HepG2 (cell line): ENCODE measurements around the gene RPUSD4. TPM values are rescaled to one million over a fixed set of nuclear protein-coding genes. Genes with fewer than 3 reads are reported as not detected.

ENCODE experiments used
- IRX3 ChIP-seq: sonication (generic); formaldehyde crosslinking; IDR thresholded peaks from 2 replicates; pipeline ENCODE4 v1.8.1; 2023; ENCODE audit warnings: mild to moderate bottlenecking, low read depth, missing genetic modification reagents, borderline replicate concordance
- KDM4B ChIP-seq: sonication (generic); formaldehyde crosslinking; IDR thresholded peaks from 2 replicates; pipeline ENCODE4 v1.4.0; 2020; ENCODE audit warnings: missing genetic modification reagents
- MLLT10 ChIP-seq: sonication (generic); formaldehyde crosslinking; IDR thresholded peaks from 2 replicates; pipeline ENCODE4 v1.4.0; 2020; ENCODE audit warnings: missing genetic modification reagents
- NFATC3 ChIP-seq: sonication (generic); formaldehyde crosslinking; IDR thresholded peaks from 2 replicates; pipeline ENCODE4 v1.5.1; 2020; ENCODE audit warnings: mild to moderate bottlenecking, missing genetic modification reagents
- ZNF24 ChIP-seq: fragments of 450-650 bp; IDR thresholded peaks from 2 replicates; pipeline ENCODE4 v1.6.1; 2017; ENCODE audit warnings: antibody characterized with exemption, mild to moderate bottlenecking
- ZNF556 ChIP-seq: sonication (generic); formaldehyde crosslinking; IDR thresholded peaks from 2 replicates; pipeline ENCODE4 v1.4.0; 2020; ENCODE audit warnings: mild to moderate bottlenecking, missing genetic modification reagents, borderline replicate concordance
- ZNF639 ChIP-seq: conservative IDR thresholded peaks from 2 replicates; pipeline ENCODE4 v1.6.1; 2018; ENCODE audit warnings: missing genetic modification reagents
- ZNF720 ChIP-seq: sonication (generic); formaldehyde crosslinking; IDR thresholded peaks from 2 replicates; pipeline ENCODE4 v1.4.0; 2020; ENCODE audit warnings: missing genetic modification reagents
- ZXDC ChIP-seq: sonication (generic); formaldehyde crosslinking; IDR thresholded peaks from 2 replicates; pipeline ENCODE4 v1.5.0; 2020; ENCODE audit warnings: mild to moderate bottlenecking, missing genetic modification reagents
- polyA plus RNA-seq, 8 experiments: library from polyadenylated mRNA; depleted of rRNA in 3 of 8; stranded (reverse) in 7 of 8; unstranded in 1 of 8; fragments of >200 nt; fragmentation: Illumina TruSeq in 4 of 8; extraction: Trizol in 4 of 8; gene quantifications; 2 replicates each; pipeline versions ENCODE4 v1.2.1 to v1.2.3, GENCODE V29; 2011 to 2016; ENCODE audit warnings: low read depth in 4 of 8, missing spikeins in 1 of 8, mixed read lengths in 1 of 8; ENCODE audit not compliant: insufficient read depth in 1 of 8
- total RNA-seq, 5 experiments: library from RNA; depleted of rRNA; stranded (reverse); fragments of >200 nt; fragmentation: Illumina TruSeq; extraction: Trizol; gene quantifications; 2 replicates each; pipeline ENCODE4 v1.2.3, GENCODE V29; 2016; ENCODE audit warnings: low read depth in 1 of 5
- TF ChIP-seq, protein P1 (sequence below), 2 experiments: fragments of 450-650 bp in 1 of 2; sonication (generic) in 1 of 2; formaldehyde crosslinking in 1 of 2; IDR thresholded peaks; 2 replicates each; pipeline versions ENCODE4 v1.6.1 to v1.8.0; 2016 to 2022; ENCODE audit warnings: antibody characterized with exemption in 1 of 2, mild to moderate bottlenecking in 1 of 2, missing genetic modification reagents in 1 of 2
- TF ChIP-seq, protein P2 (sequence below): sonication (generic); formaldehyde crosslinking; IDR thresholded peaks from 2 replicates; pipeline ENCODE4 v1.4.0; 2020; ENCODE audit warnings: mild to moderate bottlenecking, missing genetic modification reagents

RPUSD4 gene
- total and polyA plus RNA-seq, 2 of the 13 experiments (the other 11 are each of a cell fraction or from before 2014, with no cell fraction given): 45.0 to 52.9 TPM

DNA sequence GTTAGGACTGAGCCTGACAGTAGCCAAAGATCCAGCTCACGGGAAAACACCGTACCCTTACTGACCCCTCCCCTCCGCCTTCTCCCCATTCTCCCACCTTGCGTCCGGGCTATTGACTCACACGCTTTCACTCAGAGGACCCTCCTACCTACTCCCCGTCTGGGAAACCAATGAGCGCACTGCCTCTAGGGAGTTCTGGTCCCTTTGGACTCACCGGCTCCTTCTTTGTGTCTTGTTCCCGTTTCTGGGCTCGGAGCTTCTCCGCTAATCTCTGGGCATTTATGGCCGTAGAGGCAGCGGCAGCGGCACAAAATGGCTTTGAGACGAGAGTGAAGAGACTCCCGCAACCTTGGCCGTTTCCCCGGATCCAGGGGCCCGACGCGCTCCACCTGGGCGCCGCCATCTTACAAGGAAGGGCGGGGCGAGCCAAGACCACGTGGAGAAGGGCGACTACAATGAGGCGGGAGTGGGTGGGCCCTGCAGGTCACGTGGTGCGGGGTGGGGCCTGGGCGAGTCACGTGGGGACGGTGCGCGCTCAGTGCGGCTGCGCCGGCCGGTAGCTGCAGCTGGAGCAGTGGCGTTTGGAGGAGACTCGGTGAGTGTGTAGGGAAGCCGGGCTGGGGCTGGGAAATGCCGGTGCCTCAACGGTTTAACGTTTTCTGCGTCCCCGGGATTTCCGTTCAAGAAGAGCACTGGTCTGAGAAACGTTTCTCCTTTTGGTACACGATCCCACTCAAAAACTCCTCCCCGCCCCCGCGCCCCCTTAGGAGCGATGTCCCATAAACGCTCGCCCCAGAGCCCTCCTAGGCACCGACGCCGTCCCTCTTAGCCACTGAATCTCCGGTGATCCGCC, at the start of gene RPUSD4, which contains the start of gene FAM118B (continued):
- TF ChIP-seq, protein P1, sequence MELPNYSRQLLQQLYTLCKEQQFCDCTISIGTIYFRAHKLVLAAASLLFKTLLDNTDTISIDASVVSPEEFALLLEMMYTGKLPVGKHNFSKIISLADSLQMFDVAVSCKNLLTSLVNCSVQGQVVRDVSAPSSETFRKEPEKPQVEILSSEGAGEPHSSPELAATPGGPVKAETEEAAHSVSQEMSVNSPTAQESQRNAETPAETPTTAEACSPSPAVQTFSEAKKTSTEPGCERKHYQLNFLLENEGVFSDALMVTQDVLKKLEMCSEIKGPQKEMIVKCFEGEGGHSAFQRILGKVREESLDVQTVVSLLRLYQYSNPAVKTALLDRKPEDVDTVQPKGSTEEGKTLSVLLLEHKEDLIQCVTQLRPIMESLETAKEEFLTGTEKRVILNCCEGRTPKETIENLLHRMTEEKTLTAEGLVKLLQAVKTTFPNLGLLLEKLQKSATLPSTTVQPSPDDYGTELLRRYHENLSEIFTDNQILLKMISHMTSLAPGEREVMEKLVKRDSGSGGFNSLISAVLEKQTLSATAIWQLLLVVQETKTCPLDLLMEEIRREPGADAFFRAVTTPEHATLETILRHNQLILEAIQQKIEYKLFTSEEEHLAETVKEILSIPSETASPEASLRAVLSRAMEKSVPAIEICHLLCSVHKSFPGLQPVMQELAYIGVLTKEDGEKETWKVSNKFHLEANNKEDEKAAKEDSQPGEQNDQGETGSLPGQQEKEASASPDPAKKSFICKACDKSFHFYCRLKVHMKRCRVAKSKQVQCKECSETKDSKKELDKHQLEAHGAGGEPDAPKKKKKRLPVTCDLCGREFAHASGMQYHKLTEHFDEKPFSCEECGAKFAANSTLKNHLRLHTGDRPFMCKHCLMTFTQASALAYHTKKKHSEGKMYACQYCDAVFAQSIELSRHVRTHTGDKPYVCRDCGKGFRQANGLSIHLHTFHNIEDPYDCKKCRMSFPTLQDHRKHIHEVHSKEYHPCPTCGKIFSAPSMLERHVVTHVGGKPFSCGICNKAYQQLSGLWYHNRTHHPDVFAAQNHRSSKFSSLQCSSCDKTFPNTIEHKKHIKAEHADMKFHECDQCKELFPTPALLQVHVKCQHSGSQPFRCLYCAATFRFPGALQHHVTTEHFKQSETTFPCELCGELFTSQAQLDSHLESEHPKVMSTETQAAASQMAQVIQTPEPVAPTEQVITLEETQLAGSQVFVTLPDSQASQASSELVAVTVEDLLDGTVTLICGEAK (IDR thresholded peaks at IDR 0.05): no peak
- TF ChIP-seq, protein P1 (CRISPR knock-in tag; IDR thresholded peaks at IDR 0.05): no peak
- TF ChIP-seq ZNF24: 0 out of 2 replicates have a peak, but pooled peaks have one; percentile 38
- peak; percentile 48; the same call in 1 of the 2 replicates for TF ChIP-seq ZNF639 (CRISPR knock-in tag)
- peak; percentile 73; the same call in 1 of the 2 replicates for TF ChIP-seq ZXDC (CRISPR knock-in tag)
- TF ChIP-seq NFATC3 (CRISPR knock-in tag): no peak
- no peak for TF ChIP-seq IRX3 (CRISPR knock-in tag)
- TF ChIP-seq, protein P2, sequence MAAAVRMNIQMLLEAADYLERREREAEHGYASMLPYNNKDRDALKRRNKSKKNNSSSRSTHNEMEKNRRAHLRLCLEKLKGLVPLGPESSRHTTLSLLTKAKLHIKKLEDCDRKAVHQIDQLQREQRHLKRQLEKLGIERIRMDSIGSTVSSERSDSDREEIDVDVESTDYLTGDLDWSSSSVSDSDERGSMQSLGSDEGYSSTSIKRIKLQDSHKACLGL (CRISPR knock-in tag): peak; percentile 96
- no peak for TF ChIP-seq MLLT10 (CRISPR knock-in tag)
- TF ChIP-seq ZNF556 (CRISPR knock-in tag): no peak; the same call in 1 of the 2 replicates
- no peak for TF ChIP-seq KDM4B (CRISPR knock-in tag)
- no peak for TF ChIP-seq ZNF720 (CRISPR knock-in tag)
